Measurements from ENCODE around the gene PRTFDC1.

PRTFDC1 gene

DNA sequence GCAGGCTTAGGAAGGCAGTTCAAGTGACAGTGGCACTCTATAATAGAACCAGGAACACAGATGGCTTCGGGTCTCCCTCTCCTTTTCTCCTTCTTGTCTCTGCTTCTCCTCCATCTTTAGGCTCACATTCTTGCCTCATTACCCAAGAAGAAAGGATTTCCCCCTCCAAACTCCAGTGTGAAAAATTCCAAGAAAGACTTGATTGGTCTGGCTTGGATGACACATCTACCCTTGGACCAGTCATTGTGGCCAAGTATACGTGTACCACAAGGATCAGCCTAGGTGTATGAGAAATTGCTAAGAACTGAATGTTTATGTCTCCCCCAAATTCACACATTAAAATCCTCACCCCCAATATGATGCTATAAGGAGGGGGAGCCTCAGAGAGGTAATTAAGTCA, 53.9 kb downstream of the PRTFDC1 start:
- Histone ChIP-seq H3K9me3 (ENCODE audit: control insufficient read depth, low read length) (no peaks in the 10 kb centered on the region), H3K27ac (no peak overlapping the region), H2AFZ (no peak overlapping the region), H3K27me3 (ENCODE audit: control insufficient read depth, insufficient read depth, low read length) (no peaks in the 10 kb centered on the region), H3K36me3 (ENCODE audit: control insufficient read depth, insufficient read depth, low read length) (no peaks in the 10 kb centered on the region), H3K79me2 (no peaks in the 10 kb centered on the region), H3K4me3 (ENCODE audit: low read depth, low read length) (no peak overlapping the region), H3K4me1 (no peaks in the 10 kb centered on the region), H3K9ac (no peak overlapping the region), H3K4me2 (ENCODE audit: low read length) (no peak overlapping the region)
- TF ChIP-seq, protein P1, sequence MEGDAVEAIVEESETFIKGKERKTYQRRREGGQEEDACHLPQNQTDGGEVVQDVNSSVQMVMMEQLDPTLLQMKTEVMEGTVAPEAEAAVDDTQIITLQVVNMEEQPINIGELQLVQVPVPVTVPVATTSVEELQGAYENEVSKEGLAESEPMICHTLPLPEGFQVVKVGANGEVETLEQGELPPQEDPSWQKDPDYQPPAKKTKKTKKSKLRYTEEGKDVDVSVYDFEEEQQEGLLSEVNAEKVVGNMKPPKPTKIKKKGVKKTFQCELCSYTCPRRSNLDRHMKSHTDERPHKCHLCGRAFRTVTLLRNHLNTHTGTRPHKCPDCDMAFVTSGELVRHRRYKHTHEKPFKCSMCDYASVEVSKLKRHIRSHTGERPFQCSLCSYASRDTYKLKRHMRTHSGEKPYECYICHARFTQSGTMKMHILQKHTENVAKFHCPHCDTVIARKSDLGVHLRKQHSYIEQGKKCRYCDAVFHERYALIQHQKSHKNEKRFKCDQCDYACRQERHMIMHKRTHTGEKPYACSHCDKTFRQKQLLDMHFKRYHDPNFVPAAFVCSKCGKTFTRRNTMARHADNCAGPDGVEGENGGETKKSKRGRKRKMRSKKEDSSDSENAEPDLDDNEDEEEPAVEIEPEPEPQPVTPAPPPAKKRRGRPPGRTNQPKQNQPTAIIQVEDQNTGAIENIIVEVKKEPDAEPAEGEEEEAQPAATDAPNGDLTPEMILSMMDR (IDR thresholded peaks at IDR 0.05) = no peak

DNA sequence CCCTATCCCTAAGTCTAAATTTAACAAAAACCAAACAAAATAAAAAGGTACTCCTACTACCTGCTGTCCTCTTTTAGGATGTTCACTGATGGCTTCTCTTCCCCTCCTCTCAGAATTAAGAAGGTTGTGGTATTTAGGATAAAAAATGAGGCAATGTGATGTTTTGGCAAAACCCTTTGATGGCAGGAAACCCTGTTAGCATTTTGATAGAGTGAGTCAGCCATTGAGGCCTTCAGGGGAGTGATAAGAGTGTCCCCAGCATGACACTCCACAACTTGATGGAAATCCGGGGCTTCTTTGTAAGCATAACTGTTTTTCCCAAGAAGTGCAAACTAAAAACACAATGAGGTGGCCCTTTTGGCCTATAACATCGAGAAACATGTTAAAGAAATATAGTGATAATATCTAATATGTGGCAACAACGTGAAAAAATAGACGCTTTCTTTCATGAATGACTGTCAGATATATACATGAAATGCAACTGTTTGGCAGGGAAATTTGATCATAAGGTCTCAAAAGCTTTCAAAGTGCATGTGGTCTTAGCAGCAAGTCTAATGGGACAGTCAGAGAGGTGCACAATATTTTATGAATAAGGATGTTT, 55.0 kb downstream of the PRTFDC1 start:
- Histone ChIP-seq H3K9ac (no peak overlapping the region), H3K9me3 (ENCODE audit: control insufficient read depth, low read length) (no peaks in the 10 kb centered on the region), H3K4me2 (ENCODE audit: low read length) (no peak overlapping the region), H3K36me3 (ENCODE audit: control insufficient read depth, insufficient read depth, low read length) (no peaks in the 10 kb centered on the region), H3K4me3 (ENCODE audit: low read depth, low read length) (no peak overlapping the region), H3K4me1 (no peaks in the 10 kb centered on the region), H3K27ac (no peak overlapping the region), H3K27me3 (ENCODE audit: control insufficient read depth, insufficient read depth, low read length) (no peaks in the 10 kb centered on the region), H2AFZ (no peak overlapping the region), H3K79me2 (no peaks in the 10 kb centered on the region)
- TF ChIP-seq, protein P1 (IDR thresholded peaks at IDR 0.05) = no peak

GRCh38 chr10:24894728-24895127, 57.7 kb downstream of the PRTFDC1 start:
- Histone ChIP-seq H3K27me3 (ENCODE audit: control insufficient read depth, insufficient read depth, low read length) (no peaks in the 10 kb centered on the region), H3K4me1 (no peaks in the 10 kb centered on the region), H3K27ac (no peak overlapping the region), H3K79me2 (no peaks in the 10 kb centered on the region), H2AFZ (no peak overlapping the region), H3K4me2 (ENCODE audit: low read length) (no peak overlapping the region), H3K9me3 (ENCODE audit: control insufficient read depth, low read length) (no peaks in the 10 kb centered on the region), H3K9ac (no peak overlapping the region), H3K4me3 (ENCODE audit: low read depth, low read length) (no peak overlapping the region), H3K36me3 (ENCODE audit: control insufficient read depth, insufficient read depth, low read length) (no peaks in the 10 kb centered on the region)
- TF ChIP-seq, protein P1 (IDR thresholded peaks at IDR 0.05) = no peak

DNA sequence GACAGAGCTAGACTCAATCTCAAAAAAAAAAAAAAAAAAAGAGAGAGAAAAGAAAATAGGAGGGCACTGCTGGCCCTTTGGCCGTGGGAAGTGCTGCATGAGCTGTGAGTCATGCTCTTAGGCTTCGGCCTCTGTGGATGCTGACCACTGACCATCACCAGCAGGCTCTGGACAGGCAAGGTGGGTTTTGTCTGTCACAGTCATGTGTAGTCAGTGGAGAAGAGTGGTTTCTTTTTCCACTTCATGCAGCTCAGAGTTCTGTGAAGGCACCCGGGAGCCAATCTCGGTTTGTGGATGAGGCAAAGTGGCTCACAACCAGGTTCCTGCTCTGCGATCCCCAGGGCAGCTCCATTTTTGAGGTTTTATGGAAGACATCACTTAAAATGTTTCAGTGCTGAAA, 58.1 kb downstream of the PRTFDC1 start:
- Histone ChIP-seq H2AFZ (no peak overlapping the region), H3K9ac (no peak overlapping the region), H3K4me1 (no peaks in the 10 kb centered on the region), H3K79me2 (no peaks in the 10 kb centered on the region), H3K4me2 (ENCODE audit: low read length) (no peak overlapping the region), H3K36me3 (ENCODE audit: control insufficient read depth, insufficient read depth, low read length) (no peaks in the 10 kb centered on the region), H3K9me3 (ENCODE audit: control insufficient read depth, low read length) (no peaks in the 10 kb centered on the region), H3K27me3 (ENCODE audit: control insufficient read depth, insufficient read depth, low read length) (no peaks in the 10 kb centered on the region), H3K27ac (no peak overlapping the region), H3K4me3 (ENCODE audit: low read depth, low read length) (no peak overlapping the region)
- TF ChIP-seq, protein P1 (IDR thresholded peaks at IDR 0.05) = no peak

DNA sequence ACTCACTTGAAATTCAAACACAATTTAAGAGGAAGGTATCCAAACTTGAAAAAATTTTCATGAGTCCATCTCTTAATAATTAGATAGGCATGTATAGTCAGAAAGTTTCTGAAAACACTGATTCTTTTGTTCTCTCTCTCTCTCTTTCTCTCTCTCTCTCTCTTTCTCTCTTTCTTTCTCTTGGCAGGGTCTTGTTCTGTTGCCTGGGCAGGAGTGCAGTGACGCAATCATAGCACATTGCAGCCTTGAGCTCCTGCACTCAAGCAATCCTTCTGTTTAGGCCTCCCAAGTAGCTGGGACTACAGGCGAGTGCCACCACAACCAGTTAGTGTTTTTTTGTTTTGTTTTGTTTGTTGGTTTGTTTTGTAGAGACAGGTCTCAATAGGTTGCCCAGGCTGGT, 59.3 kb downstream of the PRTFDC1 start:
- no peak overlapping the region for H3K27ac ChIP-seq
- no peak overlapping the region for H3K4me3 ChIP-seq (ENCODE audit: low read depth, low read length)
- TF ChIP-seq, protein P1 (IDR thresholded peaks at IDR 0.05) = no peak

More for the DNA sequence above, 59.3 kb downstream of the PRTFDC1 start:
- H3K9ac ChIP-seq = no peak overlapping the region
- H3K27me3 ChIP-seq (ENCODE audit: control insufficient read depth, insufficient read depth, low read length) = no peaks in the 10 kb centered on the region
- no peak overlapping the region for H2AFZ ChIP-seq
- H3K9me3 ChIP-seq (ENCODE audit: control insufficient read depth, low read length) = no peaks in the 10 kb centered on the region
- H3K4me1 ChIP-seq = no peaks in the 10 kb centered on the region
- no peak overlapping the region for H3K4me2 ChIP-seq (ENCODE audit: low read length)
- no peaks in the 10 kb centered on the region for H3K79me2 ChIP-seq
- no peaks in the 10 kb centered on the region for H3K36me3 ChIP-seq (ENCODE audit: control insufficient read depth, insufficient read depth, low read length)
